Measurements from ENCODE around the gene GRPR.

GRCh38 chrX:16172391-16172790 lies 49.0 kb downstream of the GRPR start:
- TF ChIP-seq CTCF (IDR thresholded peaks at IDR 0.05; ENCODE audit: insufficient read depth, low read length) (no peak), POLR2AphosphoS5 (IDR thresholded peaks at IDR 0.05; ENCODE audit: low read depth) (no peak)

Measured in HL-60 (cell line).